HG03432 (cell line): Measurements from ENCODE around the gene PABPN1L.

Experiments
- ATAC-seq: cut with Tn5 transposase; IDR thresholded peaks from one replicate; pipeline ENCODE4 v1.9.1; 2021; ENCODE audit warnings: mild to moderate bottlenecking, moderate library complexity; ENCODE audit not compliant: unreplicated experiment

PABPN1L gene

GRCh38 chr16:88853325-88853941 lies 13.0 kb downstream of the PABPN1L start:
- ATAC-seq = no peak

DNA sequence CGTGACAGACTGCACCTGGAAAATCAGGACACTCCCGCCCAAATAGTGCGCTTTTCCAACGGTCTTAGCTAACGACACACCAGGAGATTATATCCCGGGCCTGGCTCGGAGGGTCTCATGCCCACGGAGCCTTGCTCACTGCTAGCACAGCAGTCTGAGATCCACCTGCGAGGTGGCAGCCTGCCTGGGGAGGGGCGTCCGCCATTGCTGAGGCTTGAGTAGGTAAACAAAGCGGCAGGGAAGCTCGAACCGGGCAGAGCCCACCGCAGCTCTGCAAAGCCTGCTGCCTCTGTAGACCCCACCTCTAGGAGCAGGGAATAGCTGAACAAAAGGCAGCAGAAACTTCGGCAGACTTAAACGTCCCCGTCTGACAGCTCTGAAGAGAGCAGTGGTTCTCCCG lies 14.8 kb downstream of the PABPN1L start:
- no peak for ATAC-seq

DNA sequence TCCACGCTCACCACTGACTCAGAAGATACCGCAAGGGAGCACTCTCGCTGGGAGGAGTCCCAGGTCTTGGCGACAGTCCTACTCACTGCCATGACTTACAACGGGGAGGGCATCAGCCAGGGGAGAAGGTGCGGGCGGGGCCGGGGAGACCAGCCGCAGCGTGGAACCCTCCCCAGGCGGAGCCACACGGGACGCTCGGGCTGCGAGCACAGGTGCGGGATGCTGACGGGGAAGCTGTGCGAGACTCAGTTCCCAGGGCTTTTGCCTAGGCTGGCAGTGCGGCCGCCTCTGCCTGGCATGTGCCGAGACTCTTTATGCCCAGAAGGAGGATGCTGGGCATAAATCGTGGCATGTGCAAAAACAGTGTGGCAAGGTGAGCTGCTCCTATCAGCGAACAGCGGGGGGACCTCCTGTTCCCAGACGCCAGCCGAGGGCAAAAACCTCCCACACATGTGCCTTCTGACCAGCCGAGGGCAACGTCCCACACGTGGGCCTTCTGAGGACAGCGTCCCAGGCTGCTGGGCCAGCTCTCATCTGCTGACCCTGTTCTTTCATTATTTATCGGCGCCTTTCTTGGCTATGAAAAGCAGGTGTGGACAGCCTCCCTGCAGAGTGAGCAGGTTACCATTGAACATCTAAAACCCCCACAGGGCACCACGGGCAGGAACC lies 15.8 kb downstream of the PABPN1L start:
- ATAC-seq = no peak

- no peak for ATAC-seq
These were observed 17.9 kb downstream of the PABPN1L start for GRCh38 chr16:88848557-88848956.

DNA sequence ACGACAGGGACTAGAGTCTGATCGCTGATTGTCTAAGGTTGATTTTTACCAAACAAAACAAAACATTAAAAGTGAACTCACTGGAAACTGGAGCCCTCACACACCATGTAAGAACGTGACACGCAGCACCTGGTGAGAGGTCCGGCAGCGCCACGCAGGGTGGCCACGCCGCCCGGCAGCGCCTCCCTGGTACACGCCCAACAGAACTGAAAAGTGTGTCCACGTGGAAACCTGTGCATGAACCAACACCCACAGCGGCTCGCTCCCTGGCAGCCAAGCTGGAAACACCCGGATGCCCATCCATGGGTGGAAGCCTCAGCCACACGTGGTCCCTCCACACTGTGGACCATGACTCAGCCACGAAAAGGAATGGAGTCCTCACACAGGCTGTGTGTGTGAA lies 18.8 kb downstream of the PABPN1L start:
- no peak for ATAC-seq

DNA sequence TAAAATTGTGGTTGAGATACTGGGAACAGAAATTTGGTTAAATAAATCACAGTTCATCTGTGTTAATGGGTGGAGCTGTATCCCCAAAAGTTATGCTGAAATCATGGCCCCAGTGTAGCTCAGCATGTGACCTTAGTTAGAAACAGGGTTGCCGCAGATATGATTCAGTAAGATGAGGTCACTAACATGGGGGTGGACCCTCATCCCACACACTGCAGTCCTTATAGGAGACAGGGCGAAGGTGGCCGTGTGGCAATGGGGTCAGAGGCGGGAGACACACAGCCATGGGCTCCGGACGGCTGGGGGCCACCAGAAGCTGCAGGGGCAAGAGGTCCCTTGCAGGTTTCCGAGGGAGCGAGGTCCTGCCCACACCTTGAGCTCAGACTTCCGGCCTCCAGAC lies 20.4 kb downstream of the PABPN1L start:
- ATAC-seq = no peak

GRCh38 chr16:88844419-88845036 lies 21.9 kb downstream of the PABPN1L start:
- no peak for ATAC-seq

DNA sequence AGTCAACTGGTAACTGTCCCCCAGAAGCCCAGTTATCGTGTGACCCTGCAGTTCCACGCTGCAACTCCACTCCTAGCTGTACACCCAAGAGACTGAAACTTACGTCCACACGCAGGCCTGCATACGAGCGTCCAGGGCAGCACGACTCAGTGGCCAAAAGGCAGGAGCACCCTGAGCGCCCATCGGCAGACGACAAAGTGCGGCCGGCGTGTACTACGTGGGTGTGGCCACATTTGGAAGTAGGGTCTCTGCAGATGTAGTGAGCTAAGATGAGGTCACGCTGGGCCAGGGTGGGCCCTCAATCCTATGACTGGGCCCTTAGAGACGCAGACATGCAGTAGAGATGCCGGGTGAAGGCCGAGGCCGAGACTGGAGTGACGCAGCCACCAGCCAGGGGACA lies 23.2 kb downstream of the PABPN1L start:
- ATAC-seq = no peak

DNA sequence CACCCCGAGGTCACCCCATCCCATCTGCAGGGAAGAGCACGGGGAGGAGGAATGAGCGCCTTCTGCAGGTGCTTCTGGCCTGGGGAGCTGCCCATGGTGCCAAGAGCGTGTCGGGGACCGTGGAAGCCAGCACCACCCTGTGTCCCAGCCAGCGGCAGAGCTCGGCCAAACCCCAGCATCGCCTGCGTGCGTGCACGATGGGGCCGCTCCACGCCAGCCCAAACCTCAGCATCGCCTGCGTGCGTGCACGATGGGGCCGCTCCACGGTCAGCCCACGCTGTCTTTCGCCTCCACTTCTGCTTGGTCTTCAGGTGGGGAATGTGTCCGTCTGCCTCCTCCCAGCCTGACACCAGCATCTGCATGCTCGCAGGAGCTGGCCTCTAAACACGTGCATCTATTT lies 23.7 kb downstream of the PABPN1L start:
- no peak for ATAC-seq

DNA sequence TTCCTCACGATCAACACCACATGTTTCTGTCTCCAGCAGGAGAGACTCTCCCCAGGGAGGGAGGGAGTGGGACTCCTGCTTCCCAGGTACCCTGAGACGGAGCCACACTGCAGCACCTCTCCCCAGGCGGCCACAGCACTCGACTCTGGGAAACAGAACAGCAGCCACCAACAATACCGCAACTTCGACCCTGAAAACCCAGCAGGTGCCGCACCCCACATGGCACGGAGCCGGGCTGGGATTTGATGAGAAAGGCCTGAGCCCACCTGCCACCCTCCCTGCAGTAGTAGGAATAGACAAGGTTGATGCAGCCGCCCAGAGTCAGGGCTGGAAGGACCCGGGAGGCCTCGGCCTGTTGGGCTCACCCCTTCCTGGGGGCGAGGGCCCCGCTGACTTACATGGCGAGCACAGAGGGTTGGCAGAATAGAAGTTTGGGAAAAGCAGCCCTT lies 24.1 kb downstream of the PABPN1L start:
- ATAC-seq = no peak

- ATAC-seq = no peak
These were observed 24.7 kb downstream of the PABPN1L start for GRCh38 chr16:88841521-88842307.

DNA sequence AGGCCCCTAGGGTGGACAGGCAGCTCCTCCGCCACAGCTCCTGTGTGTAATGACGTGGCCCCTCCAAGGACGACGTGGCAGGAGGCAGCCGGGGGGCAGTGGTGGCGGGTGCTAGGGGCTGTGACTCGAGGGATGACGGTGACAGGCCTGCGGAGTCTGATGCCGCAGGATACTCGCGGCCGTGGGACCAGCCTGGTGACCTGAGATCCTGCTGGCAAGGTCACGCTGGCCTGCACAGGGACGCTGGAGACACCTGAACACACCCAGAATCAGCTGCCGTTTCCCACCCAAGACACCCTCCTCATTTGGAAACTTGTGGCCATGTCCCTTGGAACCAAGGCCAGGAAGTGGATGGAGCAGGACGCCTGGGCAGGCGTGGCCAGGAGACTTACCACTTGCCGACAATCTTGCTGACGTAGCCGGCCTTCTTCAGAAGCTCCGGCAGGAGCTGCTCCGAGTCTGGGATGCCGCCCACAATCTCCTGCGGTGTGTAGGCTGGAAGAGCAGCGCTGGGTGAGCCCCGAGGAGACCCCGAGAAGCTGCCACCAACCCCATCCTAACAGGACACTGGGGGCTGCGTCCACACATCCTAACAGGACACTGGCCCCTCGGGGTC lies 25.8 kb downstream of the PABPN1L start:
- no peak for ATAC-seq

- ATAC-seq = no peak
These were observed 26.5 kb downstream of the PABPN1L start for GRCh38 chr16:88839745-88840599.

DNA sequence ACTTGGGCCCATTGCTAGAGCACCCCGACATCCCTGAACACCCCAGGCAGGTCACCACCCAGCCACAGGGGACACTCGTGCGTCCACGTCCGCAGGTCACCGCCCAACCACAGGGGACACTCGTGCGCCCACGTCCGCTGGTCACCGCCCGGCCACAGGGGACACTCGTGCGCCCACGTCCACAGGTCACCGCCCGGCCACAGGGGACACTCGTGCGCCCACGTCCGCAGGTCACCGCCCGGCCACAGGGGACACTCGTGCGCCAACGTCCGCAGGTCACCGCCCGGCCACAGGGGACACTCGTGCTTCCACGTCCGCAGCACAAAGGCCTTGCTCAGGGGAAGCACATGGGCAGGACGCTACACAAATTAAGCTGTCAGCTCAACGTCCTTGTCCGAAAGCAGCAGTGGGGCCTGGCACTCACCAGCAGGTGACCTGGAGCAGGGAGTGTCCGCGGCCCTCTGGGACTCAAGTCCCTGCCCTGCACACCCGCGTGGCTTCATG lies 27.4 kb downstream of the PABPN1L start:
- ATAC-seq = no peak

GRCh38 chr16:88838566-88838965 lies 27.9 kb downstream of the PABPN1L start:
- ATAC-seq = no peak

DNA sequence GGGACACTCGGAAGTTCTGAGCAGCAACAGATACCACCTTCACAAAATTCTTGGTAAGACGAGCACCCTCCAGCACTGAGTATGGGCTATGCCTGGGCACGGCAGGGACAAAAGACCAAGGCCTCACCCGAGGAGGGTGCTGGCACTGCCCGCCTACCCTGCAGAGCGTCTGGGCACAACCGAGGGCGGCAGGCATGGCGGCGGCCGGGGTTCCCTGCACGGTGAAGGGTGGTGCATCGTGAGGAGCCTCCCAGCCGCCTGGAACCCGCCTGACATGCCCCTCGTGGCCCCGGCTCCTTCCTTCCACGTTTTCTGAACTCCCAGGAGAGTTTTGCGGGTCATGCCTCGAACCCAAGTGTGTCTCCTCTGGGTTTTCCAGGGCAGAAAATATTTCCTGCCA lies 28.7 kb downstream of the PABPN1L start:
- no peak for ATAC-seq

DNA sequence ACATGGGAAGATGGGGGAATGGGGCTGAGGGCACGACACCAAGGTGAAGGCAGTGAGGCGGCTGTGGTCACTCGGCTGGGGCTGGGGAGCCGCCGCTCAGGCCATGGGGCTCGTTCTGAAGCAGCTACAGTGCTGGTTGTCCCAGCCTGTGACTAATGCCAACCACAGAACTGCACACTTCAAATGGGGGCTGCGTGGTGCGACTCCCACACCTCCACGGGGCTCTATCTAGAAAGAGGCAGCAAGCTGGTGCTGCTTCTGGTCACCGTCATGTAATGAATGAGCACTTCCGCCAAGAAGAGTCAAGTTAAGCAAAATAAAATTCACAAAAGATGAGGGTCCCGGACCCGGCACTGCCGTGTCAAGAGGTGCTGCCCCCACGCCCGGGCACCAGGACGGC lies 29.7 kb downstream of the PABPN1L start:
- ATAC-seq = no peak

- no peak for ATAC-seq
These were observed 30.6 kb downstream of the PABPN1L start for GRCh38 chr16:88835818-88836217.

DNA sequence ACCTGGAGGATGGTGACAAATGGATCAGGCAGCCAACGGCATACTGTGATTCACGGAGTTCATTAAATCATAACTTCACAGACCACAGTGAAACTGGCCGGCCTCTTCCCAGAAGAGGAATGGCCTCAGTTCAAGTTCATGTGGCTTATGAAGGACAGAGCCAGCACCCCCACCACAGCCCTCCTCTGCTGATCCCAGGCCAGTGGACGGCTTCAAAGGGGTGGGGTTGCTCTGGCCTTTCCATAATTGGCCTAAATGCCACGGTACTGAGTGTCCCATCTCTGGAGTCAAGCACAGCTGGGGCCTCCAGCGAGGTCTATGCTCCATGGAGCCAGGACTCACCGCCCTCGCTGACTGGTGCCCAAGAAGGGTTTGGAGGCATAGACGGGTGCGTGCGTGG lies 31.1 kb downstream of the PABPN1L start:
- ATAC-seq = no peak

GRCh38 chr16:88834670-88835069 lies 31.8 kb downstream of the PABPN1L start:
- ATAC-seq = no peak
